GM12878 (cell line): ENCODE data around the gene PASK. TPM values are rescaled to one million over a fixed set of nuclear protein-coding genes. Genes with fewer than 3 reads are reported as not detected.
A peak's percentile ranks its signal among the peaks of the same experiment; 100 is the strongest.

Experiments
- CBX3 ChIP-seq: fragments of 200-600 bp; sonication (generic); IDR thresholded peaks from 2 replicates; pipeline ENCODE4 v1.6.1; 2016; ENCODE audit warnings: low read depth, borderline replicate concordance
- CEBPB ChIP-seq, 2 experiments: fragments of 150-350 bp in 1 of 2; IDR thresholded peaks; 2 replicates each; pipeline ENCODE4 v1.6.1; 2012 to 2014; ENCODE audit warnings: low read depth in 2 of 2, low read length in 2 of 2, borderline replicate concordance in 1 of 2, inconsistent platforms in 1 of 2
- ESRRA ChIP-seq: IDR thresholded peaks from 2 replicates; pipeline ENCODE4 v1.6.1; 2012; ENCODE audit warnings: mild to moderate bottlenecking, low read length, improper control_type of control experiment
- HDAC6 ChIP-seq: fragments of 200-600 bp; sonication (generic); IDR thresholded peaks from one replicate; pipeline ENCODE4 v1.8.0; 2017; ENCODE audit warnings: antibody characterized with exemption; ENCODE audit not compliant: unreplicated experiment
- IKZF2 ChIP-seq, 2 experiments: fragments of 450-650 bp; IDR thresholded peaks; 2 replicates each; pipeline ENCODE4 v1.6.1; 2017; ENCODE audit warnings: mild to moderate bottlenecking in 2 of 2, moderate library complexity in 2 of 2
- JUNB ChIP-seq: IDR thresholded peaks from 2 replicates; pipeline ENCODE4 v1.6.1; 2016; ENCODE audit warnings: antibody characterized with exemption, mild to moderate bottlenecking
- LARP7 ChIP-seq: fragments of 450-650 bp; IDR thresholded peaks from 2 replicates; pipeline ENCODE4 v1.6.1; 2017; ENCODE audit warnings: mild to moderate bottlenecking
- MYC ChIP-seq: IDR thresholded peaks from 2 replicates; pipeline ENCODE4 v1.6.1; 2011; ENCODE audit warnings: mild to moderate bottlenecking, low read length, moderate library complexity, inconsistent platforms; ENCODE audit not compliant: insufficient read depth, insufficient replicate concordance, insufficient read length, severe bottlenecking
- NFYA ChIP-seq: IDR thresholded peaks from 2 replicates; pipeline ENCODE4 v1.6.1; 2011; ENCODE audit warnings: low read depth, mild to moderate bottlenecking, low read length, improper control_type of control experiment, borderline replicate concordance
- SMC3 ChIP-seq: IDR thresholded peaks from 2 replicates; pipeline ENCODE4 v1.6.1; 2011; ENCODE audit warnings: low read length, improper control_type of control experiment, borderline replicate concordance
- ZBTB11 ChIP-seq: fragments of 450-650 bp; formaldehyde crosslinking; IDR thresholded peaks from 2 replicates; pipeline ENCODE4 v1.5.0; 2022; ENCODE audit warnings: mild to moderate bottlenecking, missing genetic modification characterization
- polyA plus RNA-seq, 11 experiments: library from polyadenylated mRNA; depleted of rRNA in 4 of 11; unstranded in 6 of 11; stranded (reverse) in 5 of 11; fragments of >200 nt; fragmentation: Nextera tagmentation in 4 of 11; fragmentation: Illumina TruSeq in 1 of 11; extraction: Ambion mirVana in 4 of 11; extraction: Trizol in 1 of 11; gene quantifications; 1 replicate in 1 of 11; 2 replicates in 10 of 11; pipeline versions ENCODE4 v1.2.1 to v1.2.3, GENCODE V29; 2011 to 2016; ENCODE audit warnings: inconsistent platforms in 2 of 11, missing spikeins in 2 of 11, low read depth in 1 of 11
- total RNA-seq, 4 experiments: library from RNA; depleted of rRNA in 3 of 4; stranded (reverse); fragments of >200 nt in 3 of 4; fragmentation: Illumina TruSeq in 1 of 4; extraction: Trizol in 1 of 4; gene quantifications; 2 replicates each; pipeline versions ENCODE4 v1.2.1 to v1.2.3, GENCODE V29; 2013 to 2021
- TF ChIP-seq, protein P1 (sequence below): fragments of 450-650 bp; IDR thresholded peaks from 2 replicates; pipeline ENCODE4 v1.6.1; 2017; ENCODE audit warnings: mild to moderate bottlenecking, low read depth, inconsistent platforms; ENCODE audit not compliant: poor library complexity, severe bottlenecking
- TF ChIP-seq, protein P2 (sequence below): IDR thresholded peaks from 2 replicates; pipeline ENCODE4 v1.6.1; 2011; ENCODE audit warnings: low read depth, mild to moderate bottlenecking, low read length, moderate library complexity, borderline replicate concordance; ENCODE audit errors: extremely low read depth
- TF ChIP-seq, protein P3 (sequence below): fragments of 450-650 bp; conservative IDR thresholded peaks from 2 replicates; pipeline ENCODE4 v1.6.1; 2017; ENCODE audit warnings: mild to moderate bottlenecking, moderate library complexity
- TF ChIP-seq, protein P4 (sequence below): IDR thresholded peaks from 2 replicates; pipeline ENCODE4 v1.6.1; 2011; ENCODE audit warnings: low read depth, low read length, improper control_type of control experiment, borderline replicate concordance

Gene PASK
- total and polyA plus RNA-seq, 10 of the 15 experiments (the other 5 are each of a cell fraction or from before 2014, with no cell fraction given) = 9.6 to 62.2 (median 28.5) TPM

- no peak for TF ChIP-seq NFYA
- no peak for TF ChIP-seq LARP7
- no peak for TF ChIP-seq ZBTB11 (CRISPR knock-in tag)
- peak; percentile 86 for TF ChIP-seq JUNB
- TF ChIP-seq MYC = no peak
- no peak for TF ChIP-seq CBX3
- peak; percentile 69 to 80 for TF ChIP-seq IKZF2 (IDR thresholded peaks at IDR 0.05)
- TF ChIP-seq CEBPB (IDR thresholded peaks at IDR 0.05; ENCODE audit: borderline replicate concordance in 1 of 2, low read depth in 2 of 2, low read length in 2 of 2) = no peak
- TF ChIP-seq, protein P1, sequence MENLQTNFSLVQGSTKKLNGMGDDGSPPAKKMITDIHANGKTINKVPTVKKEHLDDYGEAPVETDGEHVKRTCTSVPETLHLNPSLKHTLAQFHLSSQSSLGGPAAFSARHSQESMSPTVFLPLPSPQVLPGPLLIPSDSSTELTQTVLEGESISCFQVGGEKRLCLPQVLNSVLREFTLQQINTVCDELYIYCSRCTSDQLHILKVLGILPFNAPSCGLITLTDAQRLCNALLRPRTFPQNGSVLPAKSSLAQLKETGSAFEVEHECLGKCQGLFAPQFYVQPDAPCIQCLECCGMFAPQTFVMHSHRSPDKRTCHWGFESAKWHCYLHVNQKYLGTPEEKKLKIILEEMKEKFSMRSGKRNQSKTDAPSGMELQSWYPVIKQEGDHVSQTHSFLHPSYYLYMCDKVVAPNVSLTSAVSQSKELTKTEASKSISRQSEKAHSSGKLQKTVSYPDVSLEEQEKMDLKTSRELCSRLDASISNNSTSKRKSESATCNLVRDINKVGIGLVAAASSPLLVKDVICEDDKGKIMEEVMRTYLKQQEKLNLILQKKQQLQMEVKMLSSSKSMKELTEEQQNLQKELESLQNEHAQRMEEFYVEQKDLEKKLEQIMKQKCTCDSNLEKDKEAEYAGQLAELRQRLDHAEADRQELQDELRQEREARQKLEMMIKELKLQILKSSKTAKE = peak; percentile 33
- TF ChIP-seq ESRRA = no peak
- no peak for TF ChIP-seq HDAC6
- TF ChIP-seq, protein P2, sequence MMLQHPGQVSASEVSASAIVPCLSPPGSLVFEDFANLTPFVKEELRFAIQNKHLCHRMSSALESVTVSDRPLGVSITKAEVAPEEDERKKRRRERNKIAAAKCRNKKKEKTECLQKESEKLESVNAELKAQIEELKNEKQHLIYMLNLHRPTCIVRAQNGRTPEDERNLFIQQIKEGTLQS = no peak
- TF ChIP-seq, protein P3, sequence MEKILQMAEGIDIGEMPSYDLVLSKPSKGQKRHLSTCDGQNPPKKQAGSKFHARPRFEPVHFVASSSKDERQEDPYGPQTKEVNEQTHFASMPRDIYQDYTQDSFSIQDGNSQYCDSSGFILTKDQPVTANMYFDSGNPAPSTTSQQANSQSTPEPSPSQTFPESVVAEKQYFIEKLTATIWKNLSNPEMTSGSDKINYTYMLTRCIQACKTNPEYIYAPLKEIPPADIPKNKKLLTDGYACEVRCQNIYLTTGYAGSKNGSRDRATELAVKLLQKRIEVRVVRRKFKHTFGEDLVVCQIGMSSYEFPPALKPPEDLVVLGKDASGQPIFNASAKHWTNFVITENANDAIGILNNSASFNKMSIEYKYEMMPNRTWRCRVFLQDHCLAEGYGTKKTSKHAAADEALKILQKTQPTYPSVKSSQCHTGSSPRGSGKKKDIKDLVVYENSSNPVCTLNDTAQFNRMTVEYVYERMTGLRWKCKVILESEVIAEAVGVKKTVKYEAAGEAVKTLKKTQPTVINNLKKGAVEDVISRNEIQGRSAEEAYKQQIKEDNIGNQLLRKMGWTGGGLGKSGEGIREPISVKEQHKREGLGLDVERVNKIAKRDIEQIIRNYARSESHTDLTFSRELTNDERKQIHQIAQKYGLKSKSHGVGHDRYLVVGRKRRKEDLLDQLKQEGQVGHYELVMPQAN = no peak; the same call in 1 of the 2 replicates
- TF ChIP-seq, protein P4, sequence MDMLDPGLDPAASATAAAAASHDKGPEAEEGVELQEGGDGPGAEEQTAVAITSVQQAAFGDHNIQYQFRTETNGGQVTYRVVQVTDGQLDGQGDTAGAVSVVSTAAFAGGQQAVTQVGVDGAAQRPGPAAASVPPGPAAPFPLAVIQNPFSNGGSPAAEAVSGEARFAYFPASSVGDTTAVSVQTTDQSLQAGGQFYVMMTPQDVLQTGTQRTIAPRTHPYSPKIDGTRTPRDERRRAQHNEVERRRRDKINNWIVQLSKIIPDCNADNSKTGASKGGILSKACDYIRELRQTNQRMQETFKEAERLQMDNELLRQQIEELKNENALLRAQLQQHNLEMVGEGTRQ = no peak
- no peak for TF ChIP-seq SMC3
Measured at GRCh38 chr2:241087420-241088268, 61.6 kb downstream of the PASK start (continued).
